ENCODE measurements around the gene CARS2. TPM values are rescaled to one million over a fixed set of nuclear protein-coding genes. Genes with fewer than 3 reads are reported as not detected.

Gene CARS2
- total RNA-seq, 1 experiment from 2014 or later = 41.9 TPM

- no peak overlapping the region for H2BK12ac ChIP-seq (ENCODE audit: insufficient read length, low read depth, low read length)
- no peak overlapping the region for H2AFZ ChIP-seq (ENCODE audit: low read length)
- H2BK15ac ChIP-seq (ENCODE audit: low read depth, low read length) = no peak overlapping the region
- WGBS (ENCODE audit: extremely low coverage, insufficient read length, low lambda C conversion rate) = no CpG with 5 or more reads among the region's 9 CpGs
- no peak overlapping the region for H3K23ac ChIP-seq (ENCODE audit: insufficient read length, low read depth, low read length)
- H3K14ac ChIP-seq (ENCODE audit: insufficient read depth, low read length) = no peak overlapping the region
- no peaks in the 10 kb centered on the region for H3K9me3 ChIP-seq (ENCODE audit: control insufficient read depth, low read depth, low read length)
- H3K79me2 ChIP-seq (ENCODE audit: insufficient read depth, low read length) = peaks cover 31% of the 10 kb centered on the region; the same call in 1 of the 2 replicates
- H3K27ac ChIP-seq (ENCODE audit: insufficient read length, low read depth, low read length) = no peak overlapping the region
- H3K23me2 ChIP-seq (ENCODE audit: insufficient read length, low read depth, low read length, poor library complexity, severe bottlenecking) = peaks cover 6% of the 10 kb centered on the region
- no peak overlapping the region for H2BK120ac ChIP-seq (ENCODE audit: low read depth, low read length, poor library complexity, severe bottlenecking)
- Mint-ChIP-seq H3K4me1 (peaks cover 29 to 30% of the 10 kb centered on the region in 2 experiments), H3K36me3 (ENCODE audit: insufficient read depth in 1 of 3, low read depth in 3 of 3) (peaks cover 6 to 16% (median 9%) of the 10 kb centered on the region in 3 experiments), H3K27me3 (ENCODE audit: low read depth) (peaks cover 14% of the 10 kb centered on the region), H3K4me3 (no peak overlapping the region), H3K9me3 (peaks cover 5 to 8% of the 10 kb centered on the region in 2 experiments; a peak in 2 of 5 replicates), H3K27ac (no peak overlapping the region; a peak in 1 of 7 replicates)
- no peak overlapping the region for H3K4ac ChIP-seq (ENCODE audit: low read depth, low read length)
- H4K5ac ChIP-seq (ENCODE audit: insufficient read length, low read depth, low read length) = no peak overlapping the region
- H3K4me1 ChIP-seq (ENCODE audit: insufficient read depth, low read length) = no peaks in the 10 kb centered on the region
- H3K79me1 ChIP-seq (ENCODE audit: insufficient read depth, low read depth, low read length, poor library complexity, severe bottlenecking) = no peaks in the 10 kb centered on the region
- H3K9ac ChIP-seq (ENCODE audit: extremely low read depth, insufficient read length, low read length) = no peak overlapping the region
- no peak overlapping the region for H3K18ac ChIP-seq (ENCODE audit: insufficient read length, low read depth, low read length)
- peaks cover 2% of the 10 kb centered on the region for H4K20me1 ChIP-seq (ENCODE audit: control insufficient read depth, insufficient read depth, insufficient read length)
- no peak overlapping the region for H2AK5ac ChIP-seq (ENCODE audit: insufficient read length, low read length)
- no peak overlapping the region for H2BK20ac ChIP-seq (ENCODE audit: low read depth, low read length, poor library complexity, severe bottlenecking)
- no peak for DNase-seq
- no peak for TF ChIP-seq CTCF (conservative IDR thresholded peaks at IDR 0.05)
- no peak overlapping the region for H3K4me2 ChIP-seq (ENCODE audit: insufficient read depth, insufficient read length, low read length)
- no peak overlapping the region for H4K8ac ChIP-seq (replicated peaks; ENCODE audit: insufficient read length, low read depth, low read length)
- H4K91ac ChIP-seq (ENCODE audit: insufficient read length, low read depth, low read length) = no peak overlapping the region
- H2BK5ac ChIP-seq (ENCODE audit: insufficient read length, low read length) = no peak overlapping the region
- H3K27me3 ChIP-seq (ENCODE audit: insufficient read depth, low read length) = no peaks in the 10 kb centered on the region
- H3K56ac ChIP-seq (ENCODE audit: insufficient read length, low read depth, low read length) = no peak overlapping the region
- H3T11ph ChIP-seq (ENCODE audit: low read length) = no peak overlapping the region
These were observed 87.1 kb downstream of the CARS2 start for GRCh38 chr13:110618780-110619179.
